ENCODE data around the gene LRRIQ1. TPM values are rescaled to one million over a fixed set of nuclear protein-coding genes. Genes with fewer than 3 reads are reported as not detected.

Gene LRRIQ1
- total and polyA plus RNA-seq, 2 experiments from 2014 or later = 1.4 to 4.0 TPM

- TF ChIP-seq EZH2phosphoT487 (IDR thresholded peaks at IDR 0.05; ENCODE audit: unreplicated experiment) (no peak), REST (IDR thresholded peaks at IDR 0.05; ENCODE audit: unreplicated experiment) (no peak), ZNF331 (CRISPR knock-in tag; IDR thresholded peaks at IDR 0.05; ENCODE audit: low read depth) (no peak), JUNB (IDR thresholded peaks at IDR 0.05; ENCODE audit: unreplicated experiment) (no peak)
Observed at GRCh38 chr12:85257671-85258070, 221.5 kb downstream of the LRRIQ1 start (continued).

GRCh38 chr12:85260447-85260846, 224.3 kb downstream of the LRRIQ1 start:
- H3K4me1 Mint-ChIP-seq = no peaks in the 10 kb centered on the region
- H3K27me3 Mint-ChIP-seq (ENCODE audit: insufficient read depth, low read depth, poor library complexity) = no peaks in the 10 kb centered on the region
- Histone ChIP-seq H3K4me2 (no peak overlapping the region), H3K27me3 (ENCODE audit: insufficient read depth) (no peaks in the 10 kb centered on the region), H3K27ac (ENCODE audit: low read depth) (no peak overlapping the region), H3K4me1 (ENCODE audit: insufficient read depth) (no peaks in the 10 kb centered on the region), H3K36me3 (ENCODE audit: insufficient read depth) (no peaks in the 10 kb centered on the region), H2AFZ (no peak overlapping the region), H3K9me2 (ENCODE audit: insufficient read depth) (no peaks in the 10 kb centered on the region), H4K20me1 (replicated peaks; ENCODE audit: insufficient read depth) (no peaks in the 10 kb centered on the region; the same call in 1 of the 2 replicates), H3K4me3 (no peak overlapping the region), H3F3A (replicated peaks; ENCODE audit: low read depth) (no peaks in the 10 kb centered on the region), H3K79me2 (replicated peaks; ENCODE audit: insufficient read depth) (no peaks in the 10 kb centered on the region)
- ATAC-seq (no peak), DNase-seq (ENCODE audit: low spot score) (no peak)
- H3K27ac Mint-ChIP-seq = no peak overlapping the region
- no peaks in the 10 kb centered on the region for H3K36me3 Mint-ChIP-seq (ENCODE audit: low read depth)
- no peaks in the 10 kb centered on the region for H3K9me3 Mint-ChIP-seq
- no peak overlapping the region for H3K4me3 Mint-ChIP-seq
- TF ChIP-seq EZH2 (IDR thresholded peaks at IDR 0.05; ENCODE audit: low read depth, unreplicated experiment) = no peak
- TF ChIP-seq EZH2phosphoT487 (IDR thresholded peaks at IDR 0.05; ENCODE audit: unreplicated experiment) = no peak
- TF ChIP-seq ZNF114 (CRISPR knock-in tag; IDR thresholded peaks at IDR 0.05) = no peak
- TF ChIP-seq CTCF (conservative IDR thresholded peaks at IDR 0.05; ENCODE audit: low read depth in 2 of 2) = no peak
- TF ChIP-seq POLR2AphosphoS5 (IDR thresholded peaks at IDR 0.05; ENCODE audit: low read depth) = no peak
- no peak for TF ChIP-seq ZNF331 (CRISPR knock-in tag; IDR thresholded peaks at IDR 0.05; ENCODE audit: low read depth)
- no peak for TF ChIP-seq ETS1 (IDR thresholded peaks at IDR 0.05)
- no peak for TF ChIP-seq CREB1 (CRISPR knock-in tag; IDR thresholded peaks at IDR 0.05; ENCODE audit: low read depth)
- TF ChIP-seq STAT1 (IDR thresholded peaks at IDR 0.05; ENCODE audit: unreplicated experiment) = no peak
- no peak for TF ChIP-seq REST (IDR thresholded peaks at IDR 0.05; ENCODE audit: unreplicated experiment)
- no peak for TF ChIP-seq NANOG (IDR thresholded peaks at IDR 0.05; ENCODE audit: borderline replicate concordance)

Measured in GM23338 (cell line).